Liver (tissue), 9 donors: Measurements from ENCODE around the gene DNAAF3. TPM values are rescaled to one million over a fixed set of nuclear protein-coding genes. Genes with fewer than 3 reads are reported as not detected.

Experiments used
- DNase-seq: peaks from one replicate; pipeline ENCODE4 v3.0.0-alpha.2; 2017; ENCODE audit warnings: low spot score
- H3K27ac ChIP-seq, 2 donors: one replicate each; pipeline ENCODE4 v1.7.0; 2013; ENCODE audit warnings: inconsistent platforms in 2 of 2, low read length in 2 of 2, control low read depth in 1 of 2, low read depth in 1 of 2, mild to moderate bottlenecking in 1 of 2
- H3K27me3 ChIP-seq, 4 donors: one replicate each; pipeline versions ENCODE4 v1.6.1 to v1.7.0; 2013; ENCODE audit warnings: low read length in 3 of 4, inconsistent platforms in 1 of 4, mild to moderate bottlenecking in 1 of 4, moderate library complexity in 1 of 4; ENCODE audit not compliant: control insufficient read depth in 4 of 4, insufficient read depth in 4 of 4
- H3K36me3 ChIP-seq, 4 donors: one replicate each; pipeline versions ENCODE4 v1.6.1 to v1.7.0; 2013; ENCODE audit warnings: low read length in 3 of 4, mild to moderate bottlenecking in 3 of 4, low read depth in 1 of 4, moderate library complexity in 1 of 4; ENCODE audit not compliant: control insufficient read depth in 4 of 4, insufficient read depth in 3 of 4
- H3K4me1 ChIP-seq, 4 donors: one replicate each; pipeline versions ENCODE4 v1.6.1 to v1.7.0; 2013; ENCODE audit warnings: low read length in 3 of 4, mild to moderate bottlenecking in 3 of 4, moderate library complexity in 1 of 4; ENCODE audit not compliant: control insufficient read depth in 4 of 4, insufficient read depth in 4 of 4
- H3K4me3 ChIP-seq, 3 donors: one replicate each; pipeline versions ENCODE4 v1.6.1 to v1.7.0; 2013; ENCODE audit warnings: low read length in 3 of 3, control low read depth in 1 of 3, low read depth in 1 of 3, mild to moderate bottlenecking in 1 of 3
- H3K9ac ChIP-seq, 2 donors: one replicate each; pipeline ENCODE4 v1.7.0; 2013; ENCODE audit warnings: low read length in 2 of 2, mild to moderate bottlenecking in 2 of 2, moderate library complexity in 2 of 2, control low read depth in 1 of 2, low read depth in 1 of 2
- H3K9me3 ChIP-seq, 4 donors: one replicate each; pipeline versions ENCODE4 v1.6.1 to v1.7.0; 2013; ENCODE audit warnings: low read length in 3 of 4; ENCODE audit not compliant: control insufficient read depth in 4 of 4
- EGR1 ChIP-seq, 2 donors: IDR thresholded peaks; 2 replicates each; pipeline ENCODE4 v1.6.1; 2016 to 2018; ENCODE audit warnings: antibody characterized with exemption in 2 of 2, low read depth in 2 of 2
- FOXA1 ChIP-seq: IDR thresholded peaks from 2 replicates; pipeline ENCODE4 v1.6.1; 2016; ENCODE audit warnings: antibody characterized with exemption
- FOXA2 ChIP-seq: IDR thresholded peaks from 2 replicates; pipeline ENCODE4 v1.6.1; 2016; ENCODE audit warnings: antibody characterized with exemption
- GABPA ChIP-seq, 2 donors: IDR thresholded peaks in 1 of 2; conservative IDR thresholded peaks in 1 of 2; 2 replicates each; pipeline ENCODE4 v1.6.1; 2016; ENCODE audit warnings: antibody characterized with exemption in 2 of 2, mild to moderate bottlenecking in 1 of 2, moderate library complexity in 1 of 2
- HNF4A ChIP-seq, 2 donors: conservative IDR thresholded peaks; 2 replicates each; pipeline ENCODE4 v1.6.1; 2016; ENCODE audit warnings: antibody characterized with exemption in 2 of 2, mild to moderate bottlenecking in 2 of 2
- HNF4G ChIP-seq: IDR thresholded peaks from 2 replicates; pipeline ENCODE4 v1.6.1; 2016; ENCODE audit warnings: antibody characterized with exemption
- JUND ChIP-seq, 2 donors: IDR thresholded peaks; 2 replicates each; pipeline ENCODE4 v1.6.1; 2016; ENCODE audit warnings: antibody characterized with exemption in 2 of 2
- NR2F2 ChIP-seq: IDR thresholded peaks from 2 replicates; pipeline ENCODE4 v1.6.1; 2016; ENCODE audit warnings: antibody characterized with exemption
- RXRA ChIP-seq, 2 donors: IDR thresholded peaks; 2 replicates each; pipeline ENCODE4 v1.6.1; 2017 to 2018; ENCODE audit warnings: antibody characterized with exemption in 2 of 2, mild to moderate bottlenecking in 1 of 2
- SP1 ChIP-seq: IDR thresholded peaks from 2 replicates; pipeline ENCODE4 v1.6.1; 2018; ENCODE audit warnings: antibody characterized with exemption, mild to moderate bottlenecking
- TAF1 ChIP-seq: conservative IDR thresholded peaks from 2 replicates; pipeline ENCODE4 v1.6.1; 2016; ENCODE audit warnings: antibody characterized with exemption, mild to moderate bottlenecking
- YY1 ChIP-seq: IDR thresholded peaks from 2 replicates; pipeline ENCODE4 v1.6.1; 2016; ENCODE audit warnings: antibody characterized with exemption, mild to moderate bottlenecking
- WGBS: extraction: QIAGEN DNeasy Blood & Tissue Kit; methylation state at CpG from one replicate; pipeline ENCODE4 v1.1.7; 2013; 5-methylcytosine and 5-hydroxymethylcytosine counted together
- polyA plus RNA-seq, 2 donors: library from polyadenylated mRNA; stranded (reverse) in 1 of 2; unstranded in 1 of 2; fragments of 200-250 nt in 1 of 2; fragments of >200 nt in 1 of 2; fragmentation: Nextera tagmentation in 1 of 2; extraction: Ambion mirVana in 1 of 2; gene quantifications; one replicate each; pipeline versions ENCODE4 v1.2.1 to v1.2.3, GENCODE V29; 2013 to 2015
- total RNA-seq, 2 donors: library from RNA; depleted of rRNA; stranded (reverse); fragments of >200 nt; gene quantifications; one replicate each; pipeline ENCODE4 v1.2.3, GENCODE V29; 2014
- TF ChIP-seq, protein P1 (sequence below): fragments of 150-350 bp; IDR thresholded peaks from 2 replicates; pipeline ENCODE4 v1.5.1; 2017; ENCODE audit warnings: improper control_type of control experiment, low read depth, low read length; ENCODE audit not compliant: missing input control
- TF ChIP-seq, protein P2 (sequence below): IDR thresholded peaks from 2 replicates; pipeline ENCODE4 v1.6.1; 2016; ENCODE audit warnings: antibody characterized with exemption
- TF ChIP-seq, protein P3 (sequence below): IDR thresholded peaks from 2 replicates; pipeline ENCODE4 v1.6.1; 2016; ENCODE audit warnings: antibody characterized with exemption
- TF ChIP-seq, protein P4 (sequence below): IDR thresholded peaks from 2 replicates; pipeline ENCODE4 v1.6.1; 2016; ENCODE audit warnings: antibody characterized with exemption, mild to moderate bottlenecking
- donor health status: healthy.
- donor health status: healthy.
- donor health status: healthy.
- donor health status: healthy.
- donor health status: healthy.

DNAAF3 gene
- total and polyA plus RNA-seq, 4 donors: 0.18 to 0.64 (median 0.37) TPM

DNA sequence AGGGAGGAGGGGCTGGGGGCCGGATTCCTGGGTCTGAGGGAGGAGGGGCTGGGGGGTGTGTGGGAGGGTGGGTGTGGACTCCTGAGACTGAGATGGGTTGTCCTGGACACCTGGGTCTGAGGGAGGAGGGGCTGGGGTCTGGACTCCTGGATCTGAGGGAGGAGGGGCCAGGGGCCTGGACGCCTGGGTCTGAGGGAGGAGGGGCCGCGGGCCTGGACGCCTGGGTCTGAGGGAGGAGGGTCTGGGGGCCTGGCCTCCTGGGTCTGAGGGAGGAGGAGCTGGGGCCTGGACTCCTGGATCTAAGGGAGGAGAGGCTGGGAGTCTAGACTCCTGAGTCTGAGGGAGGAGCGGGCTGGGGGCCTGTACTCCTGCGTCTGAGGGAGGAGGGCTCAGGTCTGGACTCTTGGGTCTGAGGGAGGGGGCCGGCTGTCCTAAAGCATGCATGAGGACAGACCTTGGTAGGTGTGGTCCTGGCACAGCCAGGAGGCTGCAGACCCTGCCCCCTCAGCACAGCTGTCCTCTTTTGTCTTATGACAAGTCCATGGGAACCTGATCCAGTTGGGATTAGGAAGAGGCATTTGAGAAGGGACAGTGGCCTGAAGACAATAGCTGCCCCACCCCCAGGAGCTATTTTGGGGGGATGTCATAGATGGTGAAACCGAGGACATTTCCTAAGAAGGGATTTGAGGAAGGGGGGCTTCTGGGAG lies 18.7 kb downstream of the DNAAF3 start:
- H3K27me3 ChIP-seq: peaks cover 0 to 7% (median 3%) of the 10 kb centered on the region in 4 donors
- DNase-seq: no peak
- WGBS: 33% methylated on average over 9 of the region's 9 CpGs

DNA sequence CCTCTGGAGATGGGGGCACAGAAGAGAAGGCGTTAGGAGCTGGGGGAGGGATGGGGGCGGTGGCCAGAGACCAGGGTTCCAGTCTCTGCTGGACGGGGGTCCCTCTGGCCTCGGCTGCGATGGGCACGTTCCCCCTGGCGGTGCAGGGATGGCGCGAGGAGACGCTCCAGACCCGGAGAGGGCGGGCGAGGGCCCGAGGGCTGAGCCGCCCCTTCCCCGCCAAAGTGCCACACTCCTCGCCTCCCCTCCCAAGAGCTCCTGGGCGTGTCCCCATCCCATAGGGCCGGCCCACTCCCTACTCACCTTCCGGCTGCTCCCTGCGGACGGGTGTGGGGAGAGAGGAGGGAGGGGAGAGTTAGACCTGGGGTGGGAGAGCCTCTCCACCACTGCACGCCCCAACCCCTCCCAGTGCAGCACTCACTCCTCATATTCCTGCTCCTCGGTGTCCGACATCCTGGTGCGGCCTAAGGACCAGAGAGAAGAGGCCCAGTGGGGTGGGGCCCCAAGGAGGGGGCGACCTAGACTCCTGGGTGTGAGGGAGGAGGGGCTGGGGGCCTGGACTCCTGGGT lies 19.6 kb downstream of the DNAAF3 start:
- 4% methylated on average over 27 of the region's 27 CpGs for WGBS
- no peak for DNase-seq

More for the DNA sequence above, 18.7 kb downstream of the DNAAF3 start:
- Histone ChIP-seq H3K36me3 (no peaks in the 10 kb centered on the region), H3K27ac (no peak overlapping the region), H3K9ac (no peak overlapping the region), H3K4me1 (peaks cover 0 to 3% (median 0%) of the 10 kb centered on the region in 4 donors), H3K9me3 (no peaks in the 10 kb centered on the region), H3K4me3 (no peak overlapping the region)
- no peak for TF ChIP-seq GABPA (IDR thresholded peaks at IDR 0.05 in 1 of 2, conservative IDR thresholded peaks at IDR 0.05 in 1 of 2)
- no peak for TF ChIP-seq YY1
- TF ChIP-seq, protein P1, sequence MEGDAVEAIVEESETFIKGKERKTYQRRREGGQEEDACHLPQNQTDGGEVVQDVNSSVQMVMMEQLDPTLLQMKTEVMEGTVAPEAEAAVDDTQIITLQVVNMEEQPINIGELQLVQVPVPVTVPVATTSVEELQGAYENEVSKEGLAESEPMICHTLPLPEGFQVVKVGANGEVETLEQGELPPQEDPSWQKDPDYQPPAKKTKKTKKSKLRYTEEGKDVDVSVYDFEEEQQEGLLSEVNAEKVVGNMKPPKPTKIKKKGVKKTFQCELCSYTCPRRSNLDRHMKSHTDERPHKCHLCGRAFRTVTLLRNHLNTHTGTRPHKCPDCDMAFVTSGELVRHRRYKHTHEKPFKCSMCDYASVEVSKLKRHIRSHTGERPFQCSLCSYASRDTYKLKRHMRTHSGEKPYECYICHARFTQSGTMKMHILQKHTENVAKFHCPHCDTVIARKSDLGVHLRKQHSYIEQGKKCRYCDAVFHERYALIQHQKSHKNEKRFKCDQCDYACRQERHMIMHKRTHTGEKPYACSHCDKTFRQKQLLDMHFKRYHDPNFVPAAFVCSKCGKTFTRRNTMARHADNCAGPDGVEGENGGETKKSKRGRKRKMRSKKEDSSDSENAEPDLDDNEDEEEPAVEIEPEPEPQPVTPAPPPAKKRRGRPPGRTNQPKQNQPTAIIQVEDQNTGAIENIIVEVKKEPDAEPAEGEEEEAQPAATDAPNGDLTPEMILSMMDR: no peak
- TF ChIP-seq HNF4A (conservative IDR thresholded peaks at IDR 0.05): no peak
- no peak for TF ChIP-seq FOXA2
- TF ChIP-seq, protein P2, sequence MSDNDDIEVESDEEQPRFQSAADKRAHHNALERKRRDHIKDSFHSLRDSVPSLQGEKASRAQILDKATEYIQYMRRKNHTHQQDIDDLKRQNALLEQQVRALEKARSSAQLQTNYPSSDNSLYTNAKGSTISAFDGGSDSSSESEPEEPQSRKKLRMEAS: no peak
- no peak for TF ChIP-seq NR2F2
- TF ChIP-seq RXRA (IDR thresholded peaks at IDR 0.05): no peak
- TF ChIP-seq HNF4G: no peak
- TF ChIP-seq, protein P3, sequence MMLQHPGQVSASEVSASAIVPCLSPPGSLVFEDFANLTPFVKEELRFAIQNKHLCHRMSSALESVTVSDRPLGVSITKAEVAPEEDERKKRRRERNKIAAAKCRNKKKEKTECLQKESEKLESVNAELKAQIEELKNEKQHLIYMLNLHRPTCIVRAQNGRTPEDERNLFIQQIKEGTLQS: no peak
- TF ChIP-seq FOXA1: no peak
- TF ChIP-seq JUND (IDR thresholded peaks at IDR 0.05): no peak
- no peak for TF ChIP-seq SP1
- no peak for TF ChIP-seq TAF1
- no peak for TF ChIP-seq EGR1 (IDR thresholded peaks at IDR 0.05; ENCODE audit: low read depth in 2 of 2)

More for the DNA sequence above, 19.6 kb downstream of the DNAAF3 start:
- no peak overlapping the region for H3K4me3 ChIP-seq
- H3K27ac ChIP-seq: no peak overlapping the region
- H3K27me3 ChIP-seq: peaks cover 0 to 7% (median 3%) of the 10 kb centered on the region in 4 donors
- peaks cover 0 to 3% (median 0%) of the 10 kb centered on the region in 4 donors for H3K4me1 ChIP-seq
- H3K36me3 ChIP-seq: no peaks in the 10 kb centered on the region
- TF ChIP-seq, protein P1: no peak
- TF ChIP-seq HNF4G (no peak), NR2F2 (no peak)
- TF ChIP-seq, protein P4, sequence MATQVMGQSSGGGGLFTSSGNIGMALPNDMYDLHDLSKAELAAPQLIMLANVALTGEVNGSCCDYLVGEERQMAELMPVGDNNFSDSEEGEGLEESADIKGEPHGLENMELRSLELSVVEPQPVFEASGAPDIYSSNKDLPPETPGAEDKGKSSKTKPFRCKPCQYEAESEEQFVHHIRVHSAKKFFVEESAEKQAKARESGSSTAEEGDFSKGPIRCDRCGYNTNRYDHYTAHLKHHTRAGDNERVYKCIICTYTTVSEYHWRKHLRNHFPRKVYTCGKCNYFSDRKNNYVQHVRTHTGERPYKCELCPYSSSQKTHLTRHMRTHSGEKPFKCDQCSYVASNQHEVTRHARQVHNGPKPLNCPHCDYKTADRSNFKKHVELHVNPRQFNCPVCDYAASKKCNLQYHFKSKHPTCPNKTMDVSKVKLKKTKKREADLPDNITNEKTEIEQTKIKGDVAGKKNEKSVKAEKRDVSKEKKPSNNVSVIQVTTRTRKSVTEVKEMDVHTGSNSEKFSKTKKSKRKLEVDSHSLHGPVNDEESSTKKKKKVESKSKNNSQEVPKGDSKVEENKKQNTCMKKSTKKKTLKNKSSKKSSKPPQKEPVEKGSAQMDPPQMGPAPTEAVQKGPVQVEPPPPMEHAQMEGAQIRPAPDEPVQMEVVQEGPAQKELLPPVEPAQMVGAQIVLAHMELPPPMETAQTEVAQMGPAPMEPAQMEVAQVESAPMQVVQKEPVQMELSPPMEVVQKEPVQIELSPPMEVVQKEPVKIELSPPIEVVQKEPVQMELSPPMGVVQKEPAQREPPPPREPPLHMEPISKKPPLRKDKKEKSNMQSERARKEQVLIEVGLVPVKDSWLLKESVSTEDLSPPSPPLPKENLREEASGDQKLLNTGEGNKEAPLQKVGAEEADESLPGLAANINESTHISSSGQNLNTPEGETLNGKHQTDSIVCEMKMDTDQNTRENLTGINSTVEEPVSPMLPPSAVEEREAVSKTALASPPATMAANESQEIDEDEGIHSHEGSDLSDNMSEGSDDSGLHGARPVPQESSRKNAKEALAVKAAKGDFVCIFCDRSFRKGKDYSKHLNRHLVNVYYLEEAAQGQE: no peak
- no peak overlapping the region for H3K9ac ChIP-seq
- no peaks in the 10 kb centered on the region for H3K9me3 ChIP-seq
